ENCODE results near the gene ERBB4.

Gene ERBB4

GRCh38 chr2:212237350-212238095 is 301.1 kb downstream of the ERBB4 start:
- no peak for TF ChIP-seq GATA3 (IDR thresholded peaks at IDR 0.05; ENCODE audit: low read depth, low read length)
- TF ChIP-seq GATA2 (IDR thresholded peaks at IDR 0.05; ENCODE audit: low read depth, low read length): no peak

DNA sequence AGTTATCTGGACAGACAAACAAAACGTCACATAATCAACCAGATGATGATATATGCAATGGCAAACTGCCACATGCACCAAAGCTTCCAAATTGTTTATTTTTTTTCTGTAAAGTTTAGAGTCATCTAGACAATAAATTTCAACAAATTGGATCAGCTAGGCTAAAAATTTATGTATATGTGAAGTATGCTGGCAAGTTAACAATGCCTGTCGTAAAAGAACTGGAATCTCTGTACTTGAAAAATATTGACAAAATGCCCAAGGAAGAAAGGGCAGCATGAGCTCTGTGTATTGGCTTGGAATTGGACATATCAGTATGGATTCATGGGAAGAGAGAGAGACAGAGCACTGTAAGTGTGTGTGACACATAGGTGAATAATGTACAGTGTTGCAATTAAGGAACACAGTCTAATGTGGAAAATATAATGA is 309.8 kb downstream of the ERBB4 start:
- no peak for TF ChIP-seq GATA3 (IDR thresholded peaks at IDR 0.05; ENCODE audit: low read depth, low read length)
- no peak for TF ChIP-seq GATA2 (IDR thresholded peaks at IDR 0.05; ENCODE audit: low read depth, low read length)

GRCh38 chr2:212227755-212228154 is 310.8 kb downstream of the ERBB4 start:
- TF ChIP-seq GATA2 (IDR thresholded peaks at IDR 0.05; ENCODE audit: low read depth, low read length): no peak
- no peak for TF ChIP-seq GATA3 (IDR thresholded peaks at IDR 0.05; ENCODE audit: low read depth, low read length)

DNA sequence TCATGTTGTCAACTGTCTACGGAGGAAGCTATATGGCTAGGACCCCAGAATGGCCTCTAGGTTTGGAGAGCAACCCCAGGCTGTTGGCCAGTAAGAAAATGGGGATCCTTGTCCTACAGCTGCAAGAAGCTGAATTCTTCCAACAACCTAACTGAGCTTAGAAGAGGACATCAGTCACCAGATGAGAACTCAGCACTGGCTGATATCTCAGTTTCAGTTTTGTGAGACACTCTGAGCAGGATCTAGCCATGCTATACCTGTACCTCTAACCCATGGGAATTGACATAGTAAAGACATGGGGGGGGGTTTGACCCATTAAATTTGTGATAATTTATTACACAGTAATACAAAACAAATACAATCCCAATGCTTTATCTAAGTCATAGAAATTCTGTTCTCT is 312.5 kb downstream of the ERBB4 start:
- TF ChIP-seq GATA3 (IDR thresholded peaks at IDR 0.05; ENCODE audit: low read depth, low read length): no peak
- TF ChIP-seq GATA2 (IDR thresholded peaks at IDR 0.05; ENCODE audit: low read depth, low read length): no peak

DNA sequence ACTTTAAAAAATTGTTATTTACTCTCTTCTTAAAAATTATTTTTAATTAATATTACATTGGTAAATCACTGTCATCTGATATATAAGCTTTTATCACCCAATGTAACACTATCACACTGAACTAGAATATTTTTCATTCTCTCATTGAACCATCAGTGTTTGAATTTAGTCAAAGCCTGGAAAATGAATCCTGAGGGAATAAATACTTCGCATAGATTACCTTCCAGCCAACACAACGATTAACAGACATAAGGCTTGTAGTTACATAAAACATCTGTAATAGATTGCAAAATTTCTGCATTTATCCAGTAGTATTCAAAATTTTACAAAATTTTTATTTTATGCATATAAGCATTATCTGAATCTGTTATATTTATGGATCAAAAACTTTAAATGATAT is 314.9 kb downstream of the ERBB4 start:
- TF ChIP-seq GATA2 (IDR thresholded peaks at IDR 0.05; ENCODE audit: low read depth, low read length) (no peak), GATA3 (IDR thresholded peaks at IDR 0.05; ENCODE audit: low read depth, low read length) (no peak)

GRCh38 chr2:212213191-212213590 is 325.4 kb downstream of the ERBB4 start:
- TF ChIP-seq GATA2 (IDR thresholded peaks at IDR 0.05; ENCODE audit: low read depth, low read length): no peak
- TF ChIP-seq GATA3 (IDR thresholded peaks at IDR 0.05; ENCODE audit: low read depth, low read length): no peak

- TF ChIP-seq GATA3 (IDR thresholded peaks at IDR 0.05; ENCODE audit: low read depth, low read length) (no peak), GATA2 (IDR thresholded peaks at IDR 0.05; ENCODE audit: low read depth, low read length) (no peak)
Measured at GRCh38 chr2:212208467-212208866, 330.1 kb downstream of the ERBB4 start.

DNA sequence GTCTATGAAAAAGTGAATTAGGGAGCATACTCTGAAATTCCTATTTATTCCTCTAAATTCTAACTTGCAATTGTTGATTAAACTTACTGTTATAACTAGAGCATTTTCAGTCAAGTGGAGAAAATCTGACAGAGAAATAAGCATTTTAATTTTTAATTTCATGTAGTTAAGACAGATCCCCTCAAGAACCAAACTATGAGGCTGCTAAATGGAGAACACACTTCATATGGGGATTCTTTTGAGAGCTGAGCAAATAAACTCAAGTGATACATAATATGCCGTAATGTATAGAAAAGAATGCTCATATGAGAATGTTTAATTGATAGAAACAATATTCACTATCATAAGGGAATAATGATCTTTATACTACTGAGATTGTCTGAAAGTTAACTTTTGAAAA is 340.8 kb downstream of the ERBB4 start:
- TF ChIP-seq GATA3 (IDR thresholded peaks at IDR 0.05; ENCODE audit: low read depth, low read length) (no peak), GATA2 (IDR thresholded peaks at IDR 0.05; ENCODE audit: low read depth, low read length) (no peak)

DNA sequence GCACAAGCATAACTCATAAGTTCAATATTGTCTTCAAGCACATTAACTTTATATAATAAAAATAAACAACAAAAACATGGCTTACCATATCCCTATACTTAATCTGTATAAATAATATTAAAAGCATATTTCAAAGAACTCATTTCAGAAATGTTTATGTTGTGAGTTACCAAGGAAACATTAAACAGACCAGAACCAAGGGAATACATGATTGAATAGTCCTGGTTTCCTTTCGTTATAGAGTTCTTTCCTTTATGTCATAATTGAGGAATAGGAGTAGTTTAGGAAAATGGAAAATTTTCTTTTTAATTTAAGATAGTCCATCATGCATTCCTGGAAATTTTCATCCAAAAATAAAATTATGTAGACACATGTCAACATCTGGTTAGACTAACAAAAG is 343.0 kb downstream of the ERBB4 start:
- TF ChIP-seq GATA3 (IDR thresholded peaks at IDR 0.05; ENCODE audit: low read depth, low read length) (no peak), GATA2 (IDR thresholded peaks at IDR 0.05; ENCODE audit: low read depth, low read length) (no peak)

- no peak for TF ChIP-seq GATA3 (IDR thresholded peaks at IDR 0.05; ENCODE audit: low read depth, low read length)
- no peak for TF ChIP-seq GATA2 (IDR thresholded peaks at IDR 0.05; ENCODE audit: low read depth, low read length)
Measured at GRCh38 chr2:212194396-212194795, 344.2 kb downstream of the ERBB4 start.

- TF ChIP-seq GATA2 (IDR thresholded peaks at IDR 0.05; ENCODE audit: low read depth, low read length) (no peak), GATA3 (IDR thresholded peaks at IDR 0.05; ENCODE audit: low read depth, low read length) (no peak)
Measured at GRCh38 chr2:212193803-212194202, 344.8 kb downstream of the ERBB4 start.

DNA sequence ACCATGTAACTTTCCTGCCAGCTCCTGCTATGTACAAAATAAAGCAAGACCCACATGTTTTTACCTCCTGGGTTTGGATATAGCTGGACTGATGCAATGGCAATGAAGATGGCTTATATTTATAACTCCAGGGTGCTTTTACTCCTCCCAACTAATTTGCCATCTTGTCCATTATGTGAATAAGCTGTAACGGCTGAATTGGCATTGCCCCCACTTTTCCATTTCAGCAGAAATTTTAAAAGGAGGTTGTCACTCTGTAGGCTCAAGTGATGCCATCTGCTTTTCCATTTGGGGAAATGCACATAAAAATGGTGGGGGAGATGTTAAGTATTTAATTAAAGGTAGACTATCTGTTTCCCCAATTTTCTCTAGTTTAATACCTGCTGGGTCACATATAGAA is 345.5 kb downstream of the ERBB4 start:
- TF ChIP-seq GATA3 (IDR thresholded peaks at IDR 0.05; ENCODE audit: low read depth, low read length) (no peak), GATA2 (IDR thresholded peaks at IDR 0.05; ENCODE audit: low read depth, low read length) (no peak)

GRCh38 chr2:212186166-212186565 is 352.4 kb downstream of the ERBB4 start:
- TF ChIP-seq GATA2 (IDR thresholded peaks at IDR 0.05; ENCODE audit: low read depth, low read length): no peak
- TF ChIP-seq GATA3 (IDR thresholded peaks at IDR 0.05; ENCODE audit: low read depth, low read length): no peak

- TF ChIP-seq GATA2 (IDR thresholded peaks at IDR 0.05; ENCODE audit: low read depth, low read length): no peak
- TF ChIP-seq GATA3 (IDR thresholded peaks at IDR 0.05; ENCODE audit: low read depth, low read length): no peak
Measured at GRCh38 chr2:212181646-212182045, 357.0 kb downstream of the ERBB4 start.

GRCh38 chr2:212180408-212181083 is 358.1 kb downstream of the ERBB4 start:
- TF ChIP-seq GATA3 (IDR thresholded peaks at IDR 0.05; ENCODE audit: low read depth, low read length) (no peak), GATA2 (IDR thresholded peaks at IDR 0.05; ENCODE audit: low read depth, low read length) (no peak)

All from SH-SY5Y (cell line).